GM18499 (cell line): ENCODE data around the gene GGT5.
"Not testable (repeated sequence)": the region's sequence is repeated elsewhere in the genome, so short reads cannot be mapped to it uniquely, and the experiment has no call there.

Source experiments
- ATAC-seq: cut with Tn5 transposase; IDR thresholded peaks from one replicate; pipeline ENCODE4 v1.9.1; 2021; ENCODE audit warnings: moderate number of reproducible peaks; ENCODE audit not compliant: insufficient read depth, unreplicated experiment

The GGT5 gene

DNA sequence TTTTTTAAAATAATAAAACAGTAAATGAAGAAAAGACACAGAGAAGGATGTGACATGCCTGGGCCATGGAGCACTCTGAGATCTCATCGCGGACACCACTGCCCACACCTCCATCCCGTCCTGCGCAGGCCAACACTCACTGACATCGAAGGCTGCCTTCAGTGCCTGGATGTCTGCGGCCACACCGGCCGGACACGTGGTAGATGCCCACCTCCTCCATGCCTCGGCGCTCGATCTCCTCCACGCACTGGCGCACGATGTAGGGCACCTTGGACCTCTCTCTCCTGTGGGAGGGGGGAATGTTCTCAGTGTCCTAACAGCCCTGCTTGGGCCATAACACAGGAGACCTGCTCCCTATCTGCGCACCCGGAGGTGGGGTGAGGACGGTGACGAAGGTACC, 18.6 kb upstream of the GGT5 start:
- ATAC-seq, result not testable (repeated sequence)

DNA sequence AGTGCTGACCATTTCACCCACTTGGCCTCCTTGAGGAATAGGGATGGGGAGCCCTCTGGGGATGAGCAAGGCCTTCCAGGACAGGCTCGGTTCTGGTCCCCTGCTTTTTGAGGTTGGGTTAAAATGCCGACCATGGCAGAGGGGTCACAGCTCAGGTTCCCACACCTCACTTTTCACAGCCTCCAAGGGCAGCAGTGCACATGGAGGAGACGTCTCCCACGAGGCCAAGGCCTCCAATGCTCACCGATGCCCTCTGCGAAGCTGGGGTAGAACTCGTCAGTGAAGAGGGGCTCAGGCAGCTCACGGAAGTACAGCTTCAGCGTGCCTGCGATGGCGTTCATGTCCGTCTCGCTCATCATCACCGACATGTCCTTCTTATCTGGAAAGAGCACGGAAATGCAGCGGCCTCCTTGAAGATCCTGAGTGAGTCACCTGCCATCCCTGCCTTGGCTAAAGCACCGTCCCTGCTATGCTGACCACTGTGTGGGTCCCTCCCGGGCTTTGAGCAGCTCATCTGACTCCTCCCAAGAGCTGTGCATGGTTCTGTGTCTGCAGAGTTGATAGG, 17.4 kb upstream of the GGT5 start:
- ATAC-seq, result not testable (repeated sequence)

DNA sequence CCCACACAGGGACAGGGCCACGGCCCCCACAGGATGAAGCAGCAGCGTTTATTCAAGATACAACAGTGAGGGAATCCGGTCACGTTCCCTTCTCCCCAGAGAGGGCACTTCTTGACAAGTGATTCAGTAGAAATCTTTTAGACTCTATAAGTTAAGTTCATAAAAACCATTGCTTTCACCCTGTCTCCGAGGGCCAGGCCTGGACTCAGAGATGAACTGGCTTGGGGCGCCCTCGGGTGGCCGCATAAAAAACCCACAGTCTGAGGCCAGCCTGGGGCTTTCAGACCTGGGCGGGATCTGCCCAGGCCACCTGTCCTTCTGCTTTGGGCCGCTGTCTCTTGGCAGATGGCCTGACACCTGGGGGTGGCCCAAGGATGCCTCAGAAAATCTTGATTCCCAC, 14.6 kb upstream of the GGT5 start:
- not testable (repeated sequence) for ATAC-seq

DNA sequence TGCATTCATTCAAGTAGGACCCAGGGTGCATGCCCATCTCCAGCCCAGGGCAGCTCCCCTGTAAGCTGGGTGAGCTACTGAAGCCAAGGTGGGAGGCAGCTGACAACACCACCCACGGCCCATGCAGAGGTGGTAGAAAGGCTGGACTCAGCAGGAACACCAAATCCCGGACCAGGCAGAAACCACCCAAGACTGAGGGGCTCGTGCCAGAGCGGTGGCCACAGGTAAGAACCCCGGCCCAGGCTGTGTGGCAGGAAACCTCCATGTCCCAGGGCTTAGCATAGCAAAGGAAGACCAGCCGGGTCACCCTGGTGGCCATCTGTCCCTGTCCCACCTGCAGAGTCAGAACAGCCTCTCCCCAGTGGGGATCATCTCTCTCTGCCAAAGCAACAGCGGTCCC, 11.9 kb upstream of the GGT5 start:
- not testable (repeated sequence) for ATAC-seq

DNA sequence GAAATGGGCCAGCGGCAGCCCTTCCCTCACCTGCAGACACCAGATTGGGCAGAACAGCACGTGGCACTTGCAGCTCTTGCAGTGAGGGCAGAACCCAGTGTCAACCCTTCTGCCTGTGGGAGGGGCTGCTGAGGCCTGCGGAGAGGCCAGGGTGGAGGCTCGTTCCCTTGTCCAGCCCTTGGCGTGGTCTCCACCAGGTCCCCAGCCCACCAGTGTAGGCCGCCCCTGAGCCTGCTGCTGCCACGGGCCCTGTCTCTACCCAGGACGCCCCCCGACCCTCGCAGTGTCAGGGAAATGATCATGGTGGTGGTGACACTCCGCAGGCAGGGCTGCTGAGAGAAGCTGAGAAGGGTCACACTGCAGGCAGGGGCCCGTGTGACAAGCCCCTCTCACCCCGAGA, 11.3 kb upstream of the GGT5 start:
- ATAC-seq, result not testable (repeated sequence)

DNA sequence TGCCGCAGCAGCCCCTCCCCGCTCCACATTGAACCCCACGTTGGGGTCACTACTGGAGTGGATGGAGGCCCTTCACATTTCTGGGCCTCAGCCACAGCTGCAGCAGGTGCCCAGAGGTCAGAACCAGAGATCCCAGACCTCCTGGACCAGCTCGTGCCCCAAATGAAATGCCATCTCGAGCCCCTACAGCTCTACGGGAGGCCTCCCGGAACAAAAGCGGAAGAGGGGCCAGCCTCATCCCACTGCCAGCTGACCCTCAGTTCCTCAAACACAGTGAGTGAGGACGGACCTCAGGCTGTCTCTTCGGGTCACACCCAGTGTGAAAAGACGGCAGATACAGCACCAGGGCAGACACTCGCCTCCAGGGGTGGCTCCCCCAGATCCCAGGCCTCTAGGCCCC, 8.2 kb upstream of the GGT5 start:
- ATAC-seq, result not testable (repeated sequence)

DNA sequence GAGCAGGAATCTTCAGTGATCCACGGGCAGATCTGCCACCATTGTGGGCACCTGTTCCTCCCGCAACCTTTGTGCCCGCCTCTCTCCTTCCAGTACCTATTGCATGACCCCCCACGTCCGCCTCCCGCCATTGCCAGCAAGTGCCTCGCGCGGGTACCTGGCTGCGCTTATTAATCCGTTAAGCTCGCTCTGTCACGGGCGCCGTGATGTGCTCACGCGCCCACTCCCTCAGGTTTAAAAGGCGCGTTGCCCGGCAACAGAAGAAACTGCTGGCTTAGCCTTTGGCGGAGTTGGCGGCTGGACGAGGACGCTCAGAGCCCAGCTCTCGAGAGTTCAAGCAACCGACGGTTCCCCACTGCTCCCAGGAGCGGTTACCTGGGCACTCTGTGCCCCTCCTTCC, 6.4 kb upstream of the GGT5 start:
- not testable (repeated sequence) for ATAC-seq

DNA sequence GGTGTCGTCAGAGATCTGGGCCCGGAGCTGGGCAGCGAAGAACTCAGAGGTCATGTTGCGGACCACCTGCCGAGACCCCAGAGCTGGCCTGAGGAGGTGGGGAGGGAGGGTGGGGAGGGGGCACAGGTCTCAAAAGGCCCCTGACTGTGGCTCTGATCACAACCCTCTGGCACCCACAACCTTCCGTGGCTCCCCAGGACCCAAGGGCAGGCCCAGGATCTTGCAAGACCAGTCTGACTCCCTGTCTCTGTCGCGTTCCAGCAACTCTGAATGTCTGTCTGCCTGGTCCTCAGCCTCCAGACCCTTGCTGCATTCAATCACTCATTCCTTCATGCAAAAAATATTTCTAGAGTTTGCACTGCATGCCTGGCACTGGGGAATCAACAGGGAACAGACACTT, 4.5 kb upstream of the GGT5 start:
- ATAC-seq, result not testable (repeated sequence)

DNA sequence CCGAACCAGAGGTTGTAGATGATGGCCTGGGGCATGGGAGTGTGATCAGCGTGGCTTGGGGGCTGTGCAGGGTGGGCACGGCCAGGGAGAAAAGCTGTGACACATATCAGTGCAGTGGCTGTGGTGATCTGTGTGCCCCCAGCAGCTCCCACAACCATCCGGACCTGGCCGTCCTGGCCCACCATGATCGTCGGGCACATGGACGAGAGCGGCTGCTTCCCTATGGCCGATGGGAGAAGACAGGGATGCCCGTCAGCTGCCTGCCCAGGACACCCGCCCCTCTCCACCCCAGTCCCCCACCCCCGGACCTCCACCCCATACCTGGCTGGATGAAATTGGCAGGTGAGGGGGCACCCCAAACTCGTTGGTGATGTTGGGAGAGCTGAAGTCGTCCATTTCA, 3.7 kb upstream of the GGT5 start:
- not testable (repeated sequence) for ATAC-seq

DNA sequence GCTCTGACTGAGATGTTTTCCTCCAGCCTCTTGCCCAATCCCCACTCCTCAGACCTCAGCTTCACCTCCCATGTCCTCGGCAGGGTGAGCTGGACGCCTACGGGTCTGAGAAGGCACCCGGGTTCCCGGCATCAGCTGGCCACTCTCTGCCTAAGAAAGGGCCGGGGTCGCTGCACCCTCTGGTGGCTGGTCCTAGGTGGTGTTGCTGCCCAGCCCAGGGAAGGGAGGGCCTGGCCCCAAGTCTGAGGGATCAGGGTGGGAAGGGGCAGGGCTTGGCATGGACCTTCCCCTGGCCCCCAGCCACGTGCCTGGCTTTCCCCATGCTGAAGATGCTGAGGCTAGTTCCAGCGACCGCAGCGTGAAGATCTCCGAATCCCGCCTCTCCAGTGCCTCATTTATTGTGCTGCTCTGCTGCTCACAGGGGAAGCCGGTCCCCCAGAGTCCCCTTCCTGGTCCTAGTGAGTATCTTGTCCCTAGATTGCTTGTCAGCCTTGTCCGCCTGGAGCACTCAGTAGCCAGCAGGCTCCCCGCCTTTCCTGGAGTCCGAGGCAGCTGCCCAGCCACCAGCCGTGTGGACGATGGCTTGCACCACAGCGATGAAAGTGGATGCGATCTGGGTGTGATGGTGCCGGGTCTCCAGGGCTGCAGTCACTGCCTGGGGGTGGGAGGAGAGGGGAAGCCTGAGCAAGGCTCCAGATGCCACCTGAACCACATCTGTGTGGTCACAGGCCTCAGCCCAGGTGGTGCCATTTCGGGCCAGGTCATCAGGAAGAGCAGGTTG, 2.9 kb upstream of the GGT5 start:
- ATAC-seq, result no peak

DNA sequence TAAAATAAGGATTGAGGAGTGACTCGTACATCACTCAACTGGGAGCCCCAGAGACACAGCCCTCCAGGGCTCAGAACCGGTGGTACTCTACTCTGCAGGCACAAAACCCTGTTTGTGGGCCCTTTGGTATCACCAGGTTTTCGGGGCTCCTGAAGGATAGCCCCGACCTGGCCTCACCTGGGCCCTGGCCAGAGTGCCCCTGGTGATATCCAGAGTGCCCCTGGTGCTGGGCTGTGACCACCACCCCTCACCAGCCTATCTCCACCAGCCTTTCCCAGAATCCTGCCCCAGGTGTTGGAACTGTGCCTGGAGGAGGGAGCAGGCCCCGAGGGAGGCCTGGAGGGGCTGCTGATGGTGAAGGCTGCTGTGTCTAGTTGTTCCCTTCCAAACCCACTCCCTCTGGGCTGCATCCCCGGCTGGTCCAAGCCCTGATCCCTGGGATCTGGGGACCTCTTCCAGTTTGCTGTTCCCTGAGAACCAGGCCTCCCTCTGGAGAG, 2.2 kb upstream of the GGT5 start:
- ATAC-seq, result no peak

DNA sequence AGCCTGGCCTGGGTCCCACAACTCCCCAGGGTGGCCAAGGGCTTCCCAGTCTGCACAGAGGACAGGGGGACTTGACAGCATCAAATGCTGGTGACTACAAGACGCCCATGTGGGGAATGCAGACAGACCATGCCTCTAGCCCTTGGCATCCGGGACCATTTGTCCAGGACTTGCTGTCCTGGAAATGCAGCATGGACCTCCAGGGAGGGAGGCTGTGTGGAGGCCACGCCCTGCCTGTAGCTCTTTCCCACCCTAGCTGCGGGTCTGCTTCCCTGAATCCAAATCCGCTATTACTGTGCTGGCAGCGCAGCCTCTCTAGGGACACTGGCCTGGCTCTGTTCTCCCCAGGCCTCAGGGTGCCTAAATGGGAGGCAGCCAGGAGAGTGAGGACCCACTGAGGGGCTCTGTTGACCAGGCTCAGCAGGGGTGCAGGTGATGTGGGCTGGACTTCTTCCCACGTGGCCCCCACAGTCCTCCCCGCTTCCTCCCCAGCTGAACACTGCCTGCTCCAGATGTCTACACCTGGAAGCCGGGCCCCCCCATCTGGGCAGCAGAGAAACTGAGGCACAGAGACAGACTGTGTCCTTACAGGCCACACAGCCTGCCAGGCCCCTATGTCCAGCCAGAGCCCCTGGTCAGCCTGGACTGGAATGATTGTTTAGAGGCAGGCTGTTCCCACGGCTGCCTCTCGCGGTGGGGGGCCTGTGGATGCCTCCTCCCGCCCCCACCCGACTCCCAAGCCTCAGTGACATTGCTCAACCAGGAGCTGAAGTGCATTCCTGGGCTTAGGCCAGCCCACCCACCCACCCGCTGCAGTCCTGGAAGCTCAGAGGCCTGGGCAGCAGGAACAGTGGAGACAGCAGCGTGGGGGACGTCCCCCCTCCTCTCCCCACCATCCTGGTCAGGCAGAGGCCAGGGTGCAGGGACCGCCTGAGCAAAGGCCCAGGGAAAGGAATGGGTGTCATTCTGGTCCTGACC, 991 bp upstream of the GGT5 start:
- not testable (repeated sequence) for ATAC-seq

DNA sequence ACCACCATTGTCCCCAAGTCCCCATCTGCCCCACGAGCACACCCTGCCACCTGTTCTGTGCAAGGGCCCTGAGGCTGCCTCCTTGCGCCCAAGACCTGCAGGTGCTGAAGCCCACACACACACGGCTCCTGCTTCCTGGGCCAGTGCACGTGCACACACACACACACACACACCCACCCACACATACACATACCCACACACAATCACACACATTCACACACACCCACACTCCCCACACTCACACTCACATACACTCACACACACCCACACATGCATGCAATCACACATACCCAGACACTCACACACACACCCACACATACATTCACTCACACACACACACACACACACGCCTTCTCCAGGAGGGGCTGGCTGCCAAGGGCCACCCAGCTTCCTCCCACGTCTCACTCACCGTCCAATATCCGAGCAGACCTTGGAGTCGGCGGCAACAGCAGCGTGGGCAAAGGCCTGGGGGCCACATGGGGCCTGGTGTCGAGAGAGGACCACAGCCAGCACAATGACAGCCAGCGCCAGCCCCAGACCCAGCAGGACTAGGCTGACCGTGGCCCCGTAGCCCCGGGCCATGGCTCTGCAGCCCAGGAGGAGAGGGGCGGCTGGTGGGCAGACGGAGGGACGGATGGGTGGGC, 616 bp downstream of the GGT5 start:
- ATAC-seq, result no peak

DNA sequence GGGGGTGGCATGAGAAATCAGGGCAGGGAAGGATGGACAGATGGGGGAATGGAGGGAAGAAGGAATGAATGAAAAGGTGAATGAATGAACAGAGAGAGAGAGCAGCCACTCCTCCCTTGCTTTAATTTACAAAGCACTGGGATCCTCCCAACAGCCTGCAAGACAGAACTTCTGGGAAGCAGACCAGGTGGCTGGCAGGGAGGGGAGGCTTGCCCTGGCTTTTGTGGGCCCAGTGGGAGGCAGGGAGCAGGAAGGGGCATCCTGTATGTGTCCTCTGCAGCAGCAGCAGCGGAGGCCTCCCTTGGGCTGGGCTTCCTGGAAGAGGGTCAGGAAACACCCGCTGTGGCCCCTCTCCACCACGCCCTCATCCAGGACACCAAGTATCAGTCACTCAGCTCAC, 1.5 kb downstream of the GGT5 start:
- ATAC-seq, result not testable (repeated sequence)

DNA sequence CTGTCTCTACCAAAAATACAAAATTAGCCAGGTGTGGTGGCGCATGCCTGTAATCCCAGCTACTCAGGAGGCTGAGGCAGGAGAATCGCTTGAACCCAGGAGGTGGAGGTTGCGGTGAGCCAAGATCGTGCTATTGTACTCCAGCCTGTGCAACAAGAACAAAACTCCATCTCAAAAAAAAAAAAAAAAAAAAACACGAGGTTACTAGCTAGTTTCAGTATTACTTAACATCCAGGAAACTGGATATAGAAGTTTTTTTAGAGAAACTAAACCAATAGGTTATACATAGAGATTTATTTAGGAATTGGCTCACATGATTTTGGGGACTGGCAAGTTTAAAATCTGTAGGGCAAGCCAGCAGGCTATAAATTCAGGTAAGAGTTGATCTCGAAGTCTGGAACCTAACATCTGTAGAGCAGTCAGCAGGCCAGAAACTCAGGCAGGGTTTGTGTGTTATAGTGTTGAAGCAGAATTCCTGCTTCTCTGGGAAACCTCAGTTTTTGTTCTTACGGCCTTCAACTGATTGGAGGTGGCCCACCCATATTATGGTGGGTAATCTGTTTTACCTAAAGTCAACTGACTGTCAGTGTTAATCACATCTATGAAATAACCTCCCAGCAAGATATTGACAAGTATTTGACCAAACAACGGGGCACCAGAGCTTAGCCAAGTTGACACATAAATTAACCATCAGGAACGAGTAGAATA, 3.7 kb downstream of the GGT5 start:
- not testable (repeated sequence) for ATAC-seq

DNA sequence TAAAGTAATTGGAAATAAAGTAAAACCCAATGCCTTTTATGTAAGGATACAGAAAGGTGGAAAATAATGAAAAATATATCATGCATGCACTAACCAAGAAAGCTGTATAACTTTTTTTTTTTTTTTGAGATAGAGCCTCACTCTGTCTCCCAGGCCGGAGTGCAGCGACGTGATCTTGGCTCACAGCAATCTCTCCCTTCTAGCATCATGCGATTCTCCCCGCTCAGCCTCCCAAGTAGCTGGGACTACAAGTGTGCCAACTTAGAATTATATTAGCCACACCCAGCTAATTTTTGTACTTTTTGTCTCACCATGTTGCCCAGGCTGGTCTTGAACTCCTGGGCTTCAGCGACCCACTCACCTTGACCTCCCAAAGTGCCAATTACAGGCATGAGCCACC, 4.5 kb downstream of the GGT5 start:
- ATAC-seq, result no peak

DNA sequence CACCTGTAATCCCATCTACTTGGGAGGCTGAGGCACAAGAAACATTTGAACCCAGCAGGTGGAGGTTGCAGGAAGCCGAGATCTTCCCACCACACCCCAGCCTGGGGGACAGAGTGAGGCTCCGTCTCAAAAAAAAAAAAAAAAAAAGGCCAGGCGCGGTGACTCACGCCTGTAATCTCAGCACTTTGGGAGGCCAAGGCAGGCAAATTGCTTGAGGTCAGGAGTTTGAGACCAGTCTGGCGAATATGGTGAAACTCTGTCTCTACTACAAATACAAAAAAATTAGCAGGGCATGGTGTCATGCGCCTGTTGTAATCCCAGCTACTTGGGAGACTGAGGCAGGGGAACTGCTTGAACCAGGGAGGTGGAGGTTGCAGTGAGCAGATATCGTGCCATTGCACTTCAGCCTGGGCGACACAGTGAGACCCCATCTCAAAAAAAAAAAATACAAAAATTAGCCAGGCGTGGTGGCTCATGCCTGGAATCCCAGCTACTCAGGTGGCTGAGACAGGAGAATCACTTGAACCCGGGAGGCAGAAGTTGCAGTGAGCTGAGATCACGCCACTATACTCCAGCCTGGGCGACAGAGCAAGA, 6.7 kb downstream of the GGT5 start:
- not testable (repeated sequence) for ATAC-seq

DNA sequence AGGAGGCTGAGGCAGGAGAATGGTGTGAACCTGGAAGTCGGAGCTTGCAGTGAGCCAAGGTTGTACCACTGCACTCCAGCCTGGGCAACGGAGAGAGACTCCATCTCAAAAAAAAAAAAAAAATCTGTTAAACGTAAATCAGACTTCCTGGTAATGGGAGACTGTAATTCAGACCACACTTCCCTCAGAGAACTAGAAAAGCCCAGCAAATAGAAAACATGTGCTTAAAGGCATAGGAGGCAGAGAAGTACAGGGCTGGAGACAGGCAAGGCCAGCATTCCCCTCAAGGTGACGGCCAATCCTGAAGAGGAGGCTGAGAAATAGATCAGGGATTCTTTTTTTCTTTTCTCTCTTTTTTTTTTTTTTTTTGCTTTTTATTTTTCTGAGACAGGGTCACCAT, 8.2 kb downstream of the GGT5 start:
- no peak for ATAC-seq

DNA sequence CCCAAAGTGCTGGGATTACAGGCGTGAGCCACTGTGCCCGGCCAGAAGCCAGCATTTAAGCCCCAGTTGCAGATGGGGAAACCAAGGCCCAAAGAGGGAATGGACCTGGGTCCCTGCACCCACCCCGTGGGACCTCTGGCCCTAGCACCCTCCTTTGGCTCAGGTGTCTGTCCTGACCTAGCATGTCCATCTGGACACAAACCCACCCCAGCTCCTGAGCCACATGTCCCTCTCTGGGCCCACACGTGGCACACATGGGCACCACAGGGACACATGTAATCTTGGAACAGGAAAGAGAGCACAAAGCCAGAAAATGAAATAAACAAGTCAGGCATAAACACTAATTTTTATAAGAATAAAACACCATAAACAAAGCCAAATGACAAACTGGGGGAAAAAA, 9.6 kb downstream of the GGT5 start:
- ATAC-seq, result no peak
